HG03571 (cell line): Measurements from ENCODE around the gene PIK3C2B.
"Not testable (repeated sequence)": the region's sequence is repeated elsewhere in the genome, so short reads cannot be mapped to it uniquely, and the experiment has no call there.

Source experiments
- ATAC-seq: cut with Tn5 transposase; IDR thresholded peaks from one replicate; pipeline ENCODE4 v1.9.1; 2021; ENCODE audit not compliant: unreplicated experiment

Gene PIK3C2B

DNA sequence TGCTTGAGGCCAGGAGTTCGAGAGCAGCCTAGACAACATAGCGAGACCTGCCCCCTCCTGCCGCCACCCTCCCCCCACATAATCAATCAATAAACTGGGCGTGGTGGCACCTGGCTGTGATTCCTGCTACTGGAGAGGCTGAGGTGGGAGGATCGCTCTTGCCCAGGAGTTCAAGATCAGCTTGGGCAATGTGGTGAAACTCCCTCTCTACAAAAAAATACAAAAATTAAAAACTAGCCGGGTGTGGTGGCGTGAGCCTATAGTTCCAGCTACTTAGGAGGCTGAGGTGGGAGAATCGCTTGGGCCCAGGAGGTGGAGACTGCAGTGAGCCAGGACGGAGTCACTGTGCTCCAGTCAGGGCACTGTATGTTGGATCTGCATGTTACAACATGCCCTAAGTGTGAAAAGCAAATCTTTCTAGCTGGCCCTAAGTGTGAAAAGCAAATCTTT lies 14.6 kb upstream of the PIK3C2B start:
- no peak for ATAC-seq

DNA sequence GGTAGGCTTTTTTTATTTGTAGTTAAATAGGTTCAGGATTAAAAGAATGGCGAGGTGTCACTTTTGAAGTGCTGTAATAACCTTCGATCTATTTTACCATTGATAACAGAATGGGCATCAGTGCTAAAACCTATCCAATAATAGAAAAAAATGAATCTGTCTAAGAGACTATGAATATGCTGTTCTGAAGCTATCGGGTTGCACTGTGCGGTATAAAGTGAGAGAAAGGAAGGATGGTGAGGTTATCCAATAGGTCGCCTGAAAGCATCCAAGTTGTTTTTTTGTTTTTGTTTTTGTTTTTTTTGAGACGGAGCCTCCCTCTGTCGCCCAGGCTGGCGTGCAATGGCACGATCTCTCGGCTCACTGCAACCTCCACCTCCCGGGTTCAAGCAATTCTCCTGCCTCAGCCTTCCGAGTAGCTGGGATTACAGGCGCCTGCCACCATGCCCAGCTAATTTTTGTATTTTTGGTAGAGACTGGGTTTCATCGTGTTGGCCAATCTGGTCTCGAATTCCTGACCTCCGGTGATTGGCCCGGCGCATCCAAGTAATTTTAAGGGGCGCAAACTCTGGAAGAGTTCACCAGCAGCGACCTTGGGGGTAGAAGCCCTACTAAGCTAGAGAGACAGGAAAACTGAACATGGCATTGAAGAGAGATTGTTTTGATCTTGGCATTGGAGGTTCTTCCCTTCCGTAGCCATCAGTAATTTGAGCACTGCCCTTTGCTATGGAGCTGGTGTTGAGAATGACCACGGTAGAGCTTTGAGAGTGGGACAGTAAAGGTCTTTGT lies 12.9 kb upstream of the PIK3C2B start:
- peak; percentile 2 for ATAC-seq

GRCh38 chr1:204506969-204507316 lies 12.3 kb upstream of the PIK3C2B start:
- ATAC-seq: peak; percentile 73

DNA sequence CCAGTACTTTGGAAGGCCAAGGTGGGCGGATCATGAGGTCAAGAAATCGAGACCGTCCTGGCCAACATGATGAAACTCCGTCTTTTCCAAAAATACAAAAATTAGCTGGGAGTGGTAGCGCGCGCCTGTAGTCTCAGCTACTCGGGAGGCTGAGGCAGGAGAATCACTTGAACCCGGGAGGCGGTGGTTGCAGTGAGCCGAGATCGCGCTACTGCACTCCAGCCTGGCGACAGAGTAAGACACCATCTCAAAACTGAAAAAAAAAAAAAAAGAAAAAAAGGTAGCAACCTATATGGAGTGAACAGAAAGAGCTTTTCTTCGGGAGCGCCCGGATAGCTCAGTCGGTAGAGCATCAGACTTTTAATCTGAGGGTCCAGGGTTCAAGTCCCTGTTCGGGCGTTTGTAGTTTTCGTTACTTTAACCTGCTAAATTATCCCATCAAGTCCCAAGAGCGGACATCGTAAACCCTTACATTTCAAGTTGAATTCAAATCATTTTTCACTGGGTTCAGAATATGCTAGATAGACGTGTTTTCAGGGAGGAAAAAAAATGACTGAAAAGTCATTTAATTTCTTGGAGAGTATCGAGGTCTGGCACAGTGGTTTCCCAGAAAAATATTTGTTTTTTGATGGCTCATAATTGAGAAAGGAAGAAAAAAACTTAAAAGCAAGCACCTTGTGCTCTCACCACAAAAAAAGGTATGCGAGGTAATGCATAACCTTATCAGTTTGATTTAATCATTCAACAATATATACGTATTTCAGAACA lies 11.8 kb upstream of the PIK3C2B start:
- ATAC-seq: peak; percentile 65

- no peak for ATAC-seq
Observed at GRCh38 chr1:204505674-204506200, 11.1 kb upstream of the PIK3C2B start.

DNA sequence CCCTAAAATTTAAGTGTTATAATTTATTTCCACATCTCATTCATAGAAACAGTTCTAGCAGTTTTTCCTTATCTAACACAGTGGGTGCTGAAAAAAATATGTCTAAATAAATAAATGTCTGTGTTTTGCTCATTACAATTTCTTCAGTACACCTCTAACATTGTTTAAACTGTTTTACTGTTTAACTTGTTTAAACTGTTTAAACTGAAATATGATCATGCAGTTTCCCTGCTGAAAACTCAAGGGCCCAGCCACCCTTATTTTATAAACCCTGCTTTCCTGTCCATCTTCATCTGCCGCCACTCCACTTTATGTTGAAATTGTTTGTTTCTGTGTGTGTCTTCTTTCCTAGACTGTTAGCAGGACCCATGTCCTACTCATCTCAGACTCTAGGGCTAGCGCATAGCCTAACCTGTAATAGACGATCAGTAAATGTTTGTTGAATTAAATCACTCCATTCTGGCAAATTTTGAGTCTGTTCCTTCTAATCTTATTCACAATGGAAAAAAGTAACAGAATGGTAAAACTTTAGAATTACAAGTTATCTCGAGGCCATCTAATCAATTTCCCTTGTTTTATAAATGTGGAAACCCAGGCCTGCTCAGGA lies 9.4 kb upstream of the PIK3C2B start:
- ATAC-seq: no peak

GRCh38 chr1:204503122-204503912 lies 8.7 kb upstream of the PIK3C2B start:
- ATAC-seq: no peak

GRCh38 chr1:204502241-204502640 lies 7.6 kb upstream of the PIK3C2B start:
- ATAC-seq: no peak

DNA sequence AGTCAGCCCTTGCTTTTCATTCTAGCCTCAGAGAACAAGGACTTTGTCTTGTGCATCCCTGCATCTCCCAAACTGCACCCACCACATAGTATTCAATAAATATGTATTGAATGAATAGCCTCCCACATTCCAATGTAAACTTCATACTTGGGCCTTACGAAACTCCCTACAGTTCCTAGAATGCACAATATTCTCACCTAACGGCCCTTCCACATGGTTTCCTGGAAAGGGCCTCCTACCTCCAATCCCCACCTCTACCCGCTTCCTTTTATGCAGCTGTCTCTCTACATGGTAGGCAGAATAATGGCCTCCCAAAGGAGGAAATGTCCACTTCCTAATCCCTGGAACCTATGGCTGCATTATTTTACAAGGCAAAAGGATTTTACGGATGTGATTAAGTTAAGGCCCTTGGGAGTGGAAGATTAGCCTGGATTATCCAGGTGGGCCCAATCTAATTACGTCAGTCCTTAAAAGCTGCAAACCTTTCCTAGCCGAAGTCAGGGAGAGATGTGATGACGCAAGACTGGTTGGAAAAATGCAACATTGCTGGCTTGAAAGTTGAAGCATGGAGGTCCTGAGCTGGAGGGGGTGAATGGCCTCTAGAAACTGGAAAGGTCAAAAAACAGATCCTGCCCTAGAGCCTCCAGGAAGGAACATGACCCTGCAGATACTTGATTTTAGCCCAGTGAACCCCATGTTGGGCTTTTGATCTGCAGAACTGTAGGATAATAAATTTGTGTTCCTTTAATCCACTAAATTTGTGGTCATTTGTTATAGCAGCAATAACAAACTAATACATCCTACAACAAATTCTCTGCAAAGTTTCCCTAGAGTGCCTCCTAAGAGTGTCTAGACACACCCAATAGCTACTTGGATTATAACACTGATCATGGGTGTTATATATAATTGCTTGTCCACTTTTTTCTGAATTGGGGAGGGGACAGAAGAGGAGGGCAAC lies 5.2 kb upstream of the PIK3C2B start:
- no peak for ATAC-seq

DNA sequence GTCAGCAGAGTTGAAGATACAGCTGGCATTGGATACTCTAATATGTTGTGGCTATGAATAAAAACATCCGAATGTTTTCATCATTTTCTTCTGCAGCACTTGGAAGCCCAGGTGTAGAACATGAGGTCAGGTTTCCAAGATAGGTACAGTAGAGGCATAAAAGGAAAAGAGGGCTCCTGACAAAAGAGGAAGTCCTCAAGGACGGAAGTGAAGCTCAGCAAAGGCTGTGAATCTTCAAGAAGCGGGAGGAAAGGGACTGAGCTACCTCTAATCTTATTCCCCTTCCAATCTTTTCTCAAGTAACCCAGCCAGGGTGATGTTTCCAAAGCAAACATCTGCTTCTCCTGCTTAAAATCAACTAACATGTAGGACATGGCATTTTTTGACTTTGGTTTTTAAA lies 4.4 kb upstream of the PIK3C2B start:
- ATAC-seq: no peak

DNA sequence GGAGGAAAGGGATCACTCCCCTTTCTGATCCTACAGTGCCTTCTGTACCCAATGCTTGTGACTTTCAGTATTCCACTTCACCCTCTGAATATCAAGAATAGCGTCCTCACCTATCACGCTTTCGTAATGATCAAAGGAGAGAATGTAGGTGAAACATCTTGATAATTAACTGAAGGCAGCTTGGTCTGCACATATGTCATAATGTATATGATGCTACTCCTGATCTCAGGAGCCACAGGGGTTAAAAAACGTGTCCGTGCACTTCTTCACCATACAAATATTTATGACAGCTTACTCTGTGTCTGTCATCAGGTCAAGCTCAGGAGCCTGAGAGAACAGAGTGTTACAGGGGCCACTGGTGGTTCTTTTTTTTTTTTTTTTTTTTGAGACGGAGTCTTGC lies 1.2 kb upstream of the PIK3C2B start:
- ATAC-seq: no peak

DNA sequence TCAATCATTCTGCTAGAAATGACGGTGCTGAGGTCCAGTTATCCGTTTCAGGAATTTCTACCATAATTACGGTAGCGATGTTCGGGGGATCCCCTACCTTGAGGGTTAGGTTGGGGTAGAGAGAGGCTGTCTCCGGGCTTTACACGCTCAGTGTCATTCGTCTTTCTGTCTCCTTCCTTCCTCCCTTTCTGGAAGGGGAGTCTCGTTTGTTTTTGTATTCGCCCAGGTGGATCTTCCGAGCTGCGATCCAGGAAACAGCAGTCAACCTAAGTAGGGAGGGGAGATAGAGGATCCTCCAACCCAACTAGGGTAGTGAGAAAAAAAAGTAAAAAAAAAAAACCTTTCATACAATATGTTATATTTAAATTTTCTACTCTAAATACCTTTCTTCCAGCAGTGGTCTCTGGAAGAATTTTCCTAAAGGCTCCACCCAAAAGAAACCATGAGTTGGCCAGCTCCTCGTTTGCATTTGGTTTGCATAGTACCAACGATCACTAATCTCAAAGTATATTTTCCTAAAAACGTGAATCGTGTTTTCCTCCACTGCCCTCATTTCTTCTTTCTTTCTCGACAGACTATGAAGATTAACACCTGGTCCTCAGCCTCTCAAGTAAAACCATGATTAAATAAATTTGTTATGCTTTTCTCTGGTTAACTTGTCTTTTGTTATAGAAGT lies 611 bp upstream of the PIK3C2B start:
- peak; percentile 23 for ATAC-seq

GRCh38 chr1:204493984-204494280 lies 673 bp downstream of the PIK3C2B start:
- ATAC-seq: peak; percentile 40

DNA sequence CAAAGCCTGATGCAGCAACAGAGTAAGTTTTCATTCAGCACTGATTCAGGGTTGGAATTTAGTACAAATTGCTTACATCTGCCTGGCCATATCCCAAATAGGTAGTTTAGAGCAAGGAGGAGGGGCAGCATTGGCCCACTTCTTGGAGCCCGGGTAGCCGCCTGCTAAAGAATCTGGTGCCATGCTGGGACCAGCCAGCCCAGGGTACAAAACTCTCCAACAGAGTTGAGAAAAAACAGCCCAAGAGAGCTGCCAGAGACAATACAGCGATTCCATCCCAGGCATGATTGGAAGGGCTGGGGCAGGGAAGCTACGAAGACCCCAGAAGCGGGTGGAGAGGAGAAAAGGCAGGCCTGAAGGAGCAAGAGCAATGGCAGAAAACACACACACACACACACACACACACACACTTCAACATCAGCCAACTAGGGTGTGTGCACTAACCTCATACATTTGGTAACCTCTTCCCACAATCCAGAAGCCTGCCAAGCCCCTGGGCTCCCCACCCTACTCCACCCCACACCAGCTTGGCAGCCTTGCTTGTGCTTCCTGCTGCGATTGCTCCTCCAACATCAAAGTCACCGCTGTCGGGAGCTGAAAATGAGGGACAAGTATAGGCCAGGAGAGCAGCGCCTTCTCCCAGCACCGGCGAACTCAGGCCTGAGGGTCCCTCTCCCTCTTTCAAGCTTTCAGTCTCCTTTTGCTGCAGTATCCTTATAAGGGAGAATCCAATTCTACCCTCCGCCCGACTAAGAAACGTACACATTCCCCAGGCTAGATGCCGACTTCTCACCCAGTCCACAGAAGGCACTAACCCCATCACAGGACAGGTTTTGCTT lies 1.2 kb downstream of the PIK3C2B start:
- no peak for ATAC-seq

- no peak for ATAC-seq
Observed at GRCh38 chr1:204491655-204492054, 3.0 kb downstream of the PIK3C2B start.

DNA sequence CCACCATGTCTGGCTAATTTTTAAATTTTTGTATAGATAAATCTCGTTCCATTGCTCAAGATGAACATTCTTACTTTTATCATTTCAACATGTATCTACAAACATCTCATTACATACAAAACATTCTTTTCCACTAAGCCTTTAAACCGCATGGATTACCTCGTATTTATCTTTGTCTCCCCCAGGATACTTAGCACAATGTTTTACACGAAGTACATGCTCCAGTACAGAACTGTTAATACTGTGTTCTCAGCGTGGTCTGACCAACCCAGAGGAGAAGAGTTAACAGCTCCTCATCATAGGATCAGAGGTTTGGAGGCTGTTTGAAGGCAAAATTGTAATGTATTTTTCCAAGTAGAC lies 7.4 kb downstream of the PIK3C2B start:
- ATAC-seq: no peak

DNA sequence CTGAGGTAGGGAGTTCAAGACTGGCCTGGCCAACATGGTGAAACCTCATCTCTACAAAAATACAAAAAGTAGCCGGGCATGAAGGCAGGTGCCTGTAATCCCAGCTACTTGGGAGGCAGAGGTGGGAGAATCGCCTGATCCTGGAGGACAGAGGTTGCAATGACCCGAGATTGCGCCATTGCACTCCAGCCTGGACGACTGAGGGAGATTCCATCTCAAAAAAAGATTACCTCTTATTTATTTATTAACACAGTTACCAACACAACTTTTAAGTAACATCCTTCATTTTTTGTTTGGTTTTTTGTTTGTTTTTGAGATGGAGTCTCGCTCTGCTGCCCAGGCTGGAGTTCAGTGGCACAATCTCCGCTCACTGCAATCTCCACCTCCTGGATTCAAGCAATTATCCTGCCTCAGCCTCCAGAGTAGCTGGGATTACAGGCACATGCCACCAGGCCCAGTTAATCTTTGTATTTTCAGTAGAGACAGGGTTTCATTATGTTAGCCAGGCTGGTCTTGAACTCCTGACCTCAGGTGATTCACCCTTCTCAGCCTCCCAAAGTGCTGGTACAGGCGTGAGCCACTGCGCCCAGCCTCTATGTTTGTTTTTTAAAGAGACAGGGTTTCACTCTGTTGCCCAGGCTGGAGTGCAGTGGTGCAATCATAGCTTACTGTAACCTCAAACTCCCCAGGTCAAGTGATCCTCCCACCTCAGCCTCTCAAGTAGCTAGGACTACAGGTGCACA lies 7.9 kb downstream of the PIK3C2B start:
- not testable (repeated sequence) for ATAC-seq

DNA sequence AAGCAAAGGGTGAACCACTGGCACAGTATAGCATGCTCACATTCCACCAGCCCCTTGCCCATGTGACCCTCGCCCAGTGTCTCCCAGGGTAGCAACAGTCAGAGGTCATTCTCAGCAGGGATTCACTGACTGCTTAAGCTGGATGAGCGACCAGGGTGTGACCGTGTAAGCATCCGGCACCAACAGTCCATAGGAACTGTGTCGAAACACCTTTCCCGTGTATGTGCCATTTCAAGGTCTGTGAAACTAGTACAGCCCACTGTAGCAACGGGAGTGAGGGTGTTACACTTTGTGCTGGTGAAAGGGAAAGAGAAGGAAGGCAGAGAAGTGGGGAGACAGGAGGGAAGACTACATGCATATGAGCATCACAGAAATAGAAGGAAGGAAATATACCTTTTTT lies 10.8 kb downstream of the PIK3C2B start:
- ATAC-seq: no peak
